GM12878 (cell line): Measurements from ENCODE around the gene PET117. TPM values are rescaled to one million over a fixed set of nuclear protein-coding genes. Genes with fewer than 3 reads are reported as not detected.
A peak's percentile ranks its signal among the peaks of the same experiment; 100 is the strongest.

Experiments used
- ATAC-seq: fragments of 200-7000 bp; cut with Tn5 transposase; 3 replicates; pipeline ENCODE4 v1.9.1; 2020; ENCODE audit warnings: mild to moderate bottlenecking, moderate library complexity
- Bru-seq: library from RNA; stranded (reverse); fragments of 400-500 nt; gene quantifications from one replicate; lab custom pipeline; 2021; lab: Mats Ljungman, UMichigan
- BruChase-seq, 2 experiments: library from RNA; stranded (reverse); fragments of 400-500 nt; gene quantifications; one replicate each; lab custom pipeline; 2021; lab: Mats Ljungman, UMichigan
- BruUV-seq: library from RNA; stranded (reverse); fragments of 400-500 nt; replicated peaks from 2 replicates; lab custom pipeline; 2021; lab: Mats Ljungman, UMichigan
- CTCF ChIA-PET: fragments of 300-600 bp; sonication (Branson Sonifier 250); formaldehyde crosslinking; extraction: SDS; loops from one replicate; lab custom pipeline; 2021; ENCODE audit warnings: inconsistent platforms; lab: Yijun Ruan, JAX
- POLR2A ChIA-PET: fragments of 350-600 bp; formaldehyde crosslinking; extraction: SDS; loops from one replicate; lab custom pipeline; 2021; ENCODE audit warnings: inconsistent platforms; lab: Charles Lee
- RAD21 ChIA-PET: fragments of 300-600 bp; sonication (Branson Sonifier 250); formaldehyde crosslinking; loops from one replicate; lab custom pipeline; 2023; ENCODE audit warnings: antibody characterized with exemption; ENCODE audit not compliant: unreplicated experiment; lab: Charles Lee
- SMC1A ChIA-PET: fragments of 300-600 bp; sonication (Branson Sonifier 250); formaldehyde crosslinking; loops from one replicate; lab custom pipeline; 2023; ENCODE audit not compliant: unreplicated experiment, uncharacterized antibody; lab: Charles Lee
- DNase-seq: peaks from one replicate; pipeline ENCODE4 v3.0.0-alpha.2; 2011; ENCODE audit warnings: low read depth, low spot score
- FAIRE-seq: peaks from 3 replicates; lab custom pipeline; 2011; peaks lifted over from hg19 to GRCh38; lab: Jason Lieb, UNC
- H2AFZ ChIP-seq: 2 replicates; pipeline ENCODE4 v1.6.0; 2011; ENCODE audit warnings: low read depth, low read length, control low read depth; ENCODE audit not compliant: control insufficient read depth
- H3K27ac ChIP-seq: 2 replicates; pipeline ENCODE4 v1.5.1; 2011; ENCODE audit warnings: control low read depth; ENCODE audit not compliant: control insufficient read depth, insufficient read depth
- H3K27me3 ChIP-seq, 2 experiments: replicated peaks in 1 of 2; 2 replicates each; pipeline versions ENCODE4 v1.6.0 to v1.6.1; 2011; ENCODE audit warnings: low read length in 1 of 2; ENCODE audit not compliant: control insufficient read depth in 2 of 2, insufficient read depth in 2 of 2
- H3K36me3 ChIP-seq, 2 experiments: 2 replicates each; pipeline ENCODE4 v1.5.1; 2011; ENCODE audit warnings: low read length in 1 of 2; ENCODE audit not compliant: control insufficient read depth in 2 of 2, insufficient read depth in 2 of 2
- H3K4me1 ChIP-seq: 2 replicates; pipeline ENCODE4 v1.6.1; 2011; ENCODE audit warnings: mild to moderate bottlenecking, low read length, moderate library complexity, mixed read lengths; ENCODE audit not compliant: control insufficient read depth, insufficient read depth
- H3K4me2 ChIP-seq: 2 replicates; pipeline ENCODE4 v1.6.0; 2011; ENCODE audit warnings: control low read depth; ENCODE audit not compliant: control insufficient read depth, insufficient read depth
- H3K4me3 ChIP-seq: fragments of 200-600 bp; sonication (generic); 2 replicates; pipeline ENCODE4 v1.5.1; 2016
- H3K79me2 ChIP-seq: 2 replicates; pipeline ENCODE4 v1.6.0; 2011; ENCODE audit warnings: low read length; ENCODE audit not compliant: control insufficient read depth, insufficient read depth
- H3K9ac ChIP-seq: 2 replicates; pipeline ENCODE4 v1.8.0; 2011; ENCODE audit warnings: low read length, control low read depth, mixed read lengths; ENCODE audit not compliant: control insufficient read depth, insufficient read depth
- H3K9me3 ChIP-seq: replicated peaks from 3 replicates; pipeline ENCODE4 v1.5.1; 2011; ENCODE audit warnings: mild to moderate bottlenecking, low read length; ENCODE audit not compliant: control insufficient read depth, insufficient read depth
- H4K20me1 ChIP-seq: 2 replicates; pipeline ENCODE4 v1.6.0; 2011; ENCODE audit not compliant: control insufficient read depth, insufficient read depth
- CBX3 ChIP-seq: fragments of 200-600 bp; sonication (generic); IDR thresholded peaks from 2 replicates; pipeline ENCODE4 v1.6.1; 2016; ENCODE audit warnings: low read depth, borderline replicate concordance
- CBX5 ChIP-seq: sonication (generic); IDR thresholded peaks from 2 replicates; pipeline ENCODE4 v1.6.1; 2016; ENCODE audit warnings: low read depth, moderate library complexity, mild to moderate bottlenecking, inconsistent platforms
- ETV6 ChIP-seq, 2 experiments: fragments of 450-650 bp in 1 of 2; IDR thresholded peaks in 1 of 2; conservative IDR thresholded peaks in 1 of 2; 2 replicates each; pipeline ENCODE4 v1.6.1; 2014; ENCODE audit warnings: antibody characterized with exemption in 1 of 2, borderline replicate concordance in 1 of 2, low read depth in 1 of 2, mild to moderate bottlenecking in 1 of 2, moderate library complexity in 1 of 2
- IKZF1 ChIP-seq: fragments of 450-650 bp; conservative IDR thresholded peaks from 2 replicates; pipeline ENCODE4 v1.6.1; 2017; ENCODE audit warnings: antibody characterized with exemption, mild to moderate bottlenecking
- IKZF2 ChIP-seq, 2 experiments: fragments of 450-650 bp; IDR thresholded peaks; 2 replicates each; pipeline ENCODE4 v1.6.1; 2017; ENCODE audit warnings: mild to moderate bottlenecking in 2 of 2, moderate library complexity in 2 of 2
- MEF2A ChIP-seq: IDR thresholded peaks from 2 replicates; pipeline ENCODE4 v1.6.1; 2011; ENCODE audit warnings: low read depth, mild to moderate bottlenecking, low read length, moderate library complexity; ENCODE audit not compliant: insufficient read depth
- MTA3 ChIP-seq: IDR thresholded peaks from 2 replicates; pipeline ENCODE4 v1.6.1; 2012; ENCODE audit warnings: low read length, inconsistent platforms, borderline replicate concordance
- MYC ChIP-seq: IDR thresholded peaks from 2 replicates; pipeline ENCODE4 v1.6.1; 2011; ENCODE audit warnings: mild to moderate bottlenecking, low read length, moderate library complexity, inconsistent platforms; ENCODE audit not compliant: insufficient read depth, insufficient replicate concordance, insufficient read length, severe bottlenecking
- NFYA ChIP-seq: IDR thresholded peaks from 2 replicates; pipeline ENCODE4 v1.6.1; 2011; ENCODE audit warnings: low read depth, mild to moderate bottlenecking, low read length, improper control_type of control experiment, borderline replicate concordance
- NR2C1 ChIP-seq: fragments of 450-650 bp; IDR thresholded peaks from 2 replicates; pipeline ENCODE4 v1.6.1; 2017; ENCODE audit warnings: antibody characterized with exemption, mild to moderate bottlenecking, moderate library complexity
- PKNOX1 ChIP-seq: fragments of 450-650 bp; IDR thresholded peaks from 2 replicates; pipeline ENCODE4 v1.6.1; 2016; ENCODE audit warnings: mild to moderate bottlenecking
- SMC3 ChIP-seq: IDR thresholded peaks from 2 replicates; pipeline ENCODE4 v1.6.1; 2011; ENCODE audit warnings: low read length, improper control_type of control experiment, borderline replicate concordance
- SP1 ChIP-seq: IDR thresholded peaks from one replicate; pipeline ENCODE4 v1.6.1; 2011; ENCODE audit warnings: low read depth, low read length
- SPI1 ChIP-seq: IDR thresholded peaks from 2 replicates; pipeline ENCODE4 v1.6.1; 2011; ENCODE audit warnings: low read depth, mild to moderate bottlenecking, low read length, moderate library complexity, borderline replicate concordance; ENCODE audit not compliant: insufficient read depth
- TCF12 ChIP-seq: IDR thresholded peaks from 2 replicates; pipeline ENCODE4 v1.6.1; 2011; ENCODE audit warnings: low read depth, mild to moderate bottlenecking, low read length
- ZNF207 ChIP-seq: fragments of 450-650 bp; IDR thresholded peaks from 2 replicates; pipeline ENCODE4 v1.6.1; 2014; ENCODE audit warnings: antibody characterized with exemption, mild to moderate bottlenecking, borderline replicate concordance
- ZNF24 ChIP-seq: fragments of 450-650 bp; IDR thresholded peaks from 2 replicates; pipeline ENCODE4 v1.6.1; 2017; ENCODE audit warnings: antibody characterized with exemption, mild to moderate bottlenecking
- WGBS: methylation state at CpG from one replicate; pipeline ENCODE4 v1.1.6; 2016; ENCODE audit warnings: low lambda C conversion rate; ENCODE audit not compliant: insufficient replicate concordance, insufficient coverage; ENCODE audit errors: missing lambda C conversion rate; 5-methylcytosine and 5-hydroxymethylcytosine counted together
- in situ Hi-C: fragments of 300-500 bp; cut with MboI; formaldehyde crosslinking; loops from 9 replicates; pipeline ENCODE4 v1.14.3; 2018; ENCODE audit warnings: mixed read lengths
- intact Hi-C: fragments of 100-400 bp; cut with micrococcal nuclease; formaldehyde crosslinking; loops from one replicate; pipeline ENCODE4 v1.14.2; 2022; ENCODE audit not compliant: unreplicated experiment
- long read RNA-seq, 2 experiments: library from polyadenylated mRNA; unstranded; transcript quantifications; one replicate each; pipeline ENCODE4 v2.0.0, GENCODE V29; 2019 to 2020
- polyA minus RNA-seq, 3 experiments: library from RNA; depleted of rRNA, polyadenylated mRNA; stranded (reverse); fragments of >200 nt; gene quantifications; 2 replicates each; pipeline ENCODE4 v1.2.3, GENCODE V29; 2011
- polyA plus RNA-seq, 11 experiments: library from polyadenylated mRNA; depleted of rRNA in 4 of 11; unstranded in 6 of 11; stranded (reverse) in 5 of 11; fragments of >200 nt; fragmentation: Nextera tagmentation in 4 of 11; fragmentation: Illumina TruSeq in 1 of 11; extraction: Ambion mirVana in 4 of 11; extraction: Trizol in 1 of 11; gene quantifications; 1 replicate in 1 of 11; 2 replicates in 10 of 11; pipeline versions ENCODE4 v1.2.1 to v1.2.3, GENCODE V29; 2011 to 2016; ENCODE audit warnings: inconsistent platforms in 2 of 11, missing spikeins in 2 of 11, low read depth in 1 of 11
- total RNA-seq, 4 experiments: library from RNA; depleted of rRNA in 3 of 4; stranded (reverse); fragments of >200 nt in 3 of 4; fragmentation: Illumina TruSeq in 1 of 4; extraction: Trizol in 1 of 4; gene quantifications; 2 replicates each; pipeline versions ENCODE4 v1.2.1 to v1.2.3, GENCODE V29; 2013 to 2021

The PET117 gene
- total RNA-seq (2013; cell fraction: nucleolus; rRNA removed), result 10.3 and 12.2 TPM in 2 replicates
- total RNA-seq (2014; rRNA removed), result 7.1 and 7.4 TPM in 2 replicates
- total RNA-seq (2014; rRNA removed; fragmentation: Illumina TruSeq; extraction: Trizol), result 11.7 and 12.3 TPM in 2 replicates
- 11.3 and 12.5 TPM in 2 replicates for total RNA-seq (2021)
- 7.7 TPM for polyA plus RNA-seq (2011; ENCODE audit: low read depth)
- polyA plus RNA-seq (2011; rRNA removed), result 11.2 and 17.1 TPM in 2 replicates
- 4.1 and 6.4 TPM in 2 replicates for polyA plus RNA-seq (2011; cell fraction: cytosol; rRNA removed)
- 3.6 and 4.4 TPM in 2 replicates for polyA plus RNA-seq (2011; cell fraction: nucleus; rRNA removed)
- 9.5 and 11.8 TPM in 2 replicates for polyA plus RNA-seq (2012)
- 10.9 and 12.4 TPM in 2 replicates for polyA plus RNA-seq (2014; fragmentation: Illumina TruSeq; extraction: Trizol)
- polyA plus RNA-seq (2014; fragmentation: Nextera tagmentation; extraction: Ambion mirVana), result 10 to 100 TPM in 1 of 2 experiments, 1 to 10 TPM in 1; 6.0 to 11.0 TPM
- polyA plus RNA-seq (2014; rRNA removed), result 11.0 and 13.2 TPM in 2 replicates
- polyA plus RNA-seq (2016; fragmentation: Nextera tagmentation; extraction: Ambion mirVana), result 10 to 100 TPM; 20.3 to 20.6 TPM
- polyA minus RNA-seq (2011; rRNA and poly(A)+ RNA removed), result 3.0 and 11.6 TPM in 2 replicates
- 1.5 and 1.9 TPM in 2 replicates for polyA minus RNA-seq (2011; cell fraction: cytosol; rRNA and poly(A)+ RNA removed)
- polyA minus RNA-seq (2011; cell fraction: nucleus; rRNA and poly(A)+ RNA removed), result 1.9 and 2.3 TPM in 2 replicates
- Bru-seq, nascent RNA, result percentile 73 among the genes with signal in this experiment
- percentile 55 among the genes with signal in this experiment for BruChase-seq, experiment 1, labeled RNA remaining after a 6-hour chase
- percentile 54 among the genes with signal in this experiment for BruChase-seq, experiment 2, labeled RNA remaining after a 2-hour chase
- long read RNA-seq, experiment 1, transcript PET117-201 (2 exons, 1,141 nt), result major isoform, 11 of 12 reads
- long read RNA-seq, experiment 1, partial matches to known transcripts, result 0 of 12 reads
- long read RNA-seq, experiment 1, other reads (novel, unspliced or antisense), result 1 of 12 reads
- long read RNA-seq, experiment 2, transcript PET117-201 (2 exons, 1,141 nt), result major isoform, 35 of 36 reads
- long read RNA-seq, experiment 2, partial matches to known transcripts, result 0 of 36 reads
- long read RNA-seq, experiment 2, other reads (novel, unspliced or antisense), result 1 of 36 reads

- Histone ChIP-seq H3K4me3 (peak within 1 kb of the TSS; percentile 78), H4K20me1 (no peaks in the 10 kb centered on the region), H3K36me3 (0 out of 4 replicates have a peak, but pooled peaks cover 0 to 3% of the 10 kb centered on the region in 2 experiments), H3K4me2 (peak within 1 kb of the TSS; percentile 98), H3K4me1 (no peaks in the 10 kb centered on the region), H3K27me3 (no peaks in the 10 kb centered on the region), H3K9me3 (no peaks in the 10 kb centered on the region), H3K9ac (peak within 1 kb of the TSS; percentile 92), H3K79me2 (peaks cover 24% of the 10 kb centered on the region), H3K27ac (peak within 1 kb of the TSS; percentile 91), H2AFZ (peak within 1 kb of the TSS; percentile 99)
- RAD21 ChIA-PET, result interaction anchor here (0.5 to 1.2 kb wide), 2 partner anchors 22 to 133 kb away, joined by 3 to 4 read pairs; no protein-coding TSS in a partner anchor
- SMC1A ChIA-PET, result interaction anchor here (1.0 to 1.2 kb wide), 2 partner anchors 148 to 167 kb away, joined by 3 read pairs; no protein-coding TSS in a partner anchor
- BruUV-seq, result TSS peak; percentile 68
- ATAC-seq, result peak; percentile 91
- 1% methylated on average over 87 of the region's 87 CpGs for WGBS
- peak; percentile 63 for DNase-seq
- in situ Hi-C loops (no loop called here), intact Hi-C loops (loop anchor here (10.0 kb wide), 1 partner anchor 147 kb away; the partner anchor contains the start of gene ZNF133)
- POLR2A ChIA-PET, result interaction anchor here (0.8 to 1.5 kb wide), 2 partner anchors 29 to 151 kb away, joined by 3 to 5 read pairs; partner anchors contain the start of gene ZNF133
- CTCF ChIA-PET, result interaction anchor here (0.6 to 1.4 kb wide), 2 partner anchors 232 to 277 kb away, joined by 3 to 4 read pairs; no protein-coding TSS in a partner anchor
- FAIRE-seq, result peak; percentile 72
- TF ChIP-seq MEF2A (0 out of 2 replicates have a peak, but pooled peaks have one; percentile 32), MTA3 (no peak), IKZF2 (IDR thresholded peaks at IDR 0.05) (no peak), SP1 (no peak), ZNF24 (no peak), NR2C1 (no peak), NFYA (no peak), MYC (peak; percentile 83), CBX3 (no peak), SPI1 (no peak), TCF12 (peak; percentile 91), IKZF1 (peak; percentile 92), SMC3 (no peak), ZNF207 (peak; percentile 94; the same call in 1 of the 2 replicates), CBX5 (no peak; the same call in 1 of the 2 replicates), ETV6 (conservative IDR thresholded peaks at IDR 0.05 in 1 of 2, IDR thresholded peaks at IDR 0.05 in 1 of 2; ENCODE audit: borderline replicate concordance in 1 of 2, low read depth in 1 of 2) (0 out of 4 replicates have a peak, but pooled peaks of 1 of the 2 experiments have one; percentile 32), PKNOX1 (no peak)
These were observed at the start of gene PET117, which contains the start of gene KAT14 for GRCh38 chr20:18137412-18138265. Gene PET117 (plus strand): TSS chr20:18137863. CDS start chr20:18137956, 93 bp downstream. Gene KAT14 (plus strand): TSS chr20:18137863. CDS start chr20:18142661, 4,798 bp downstream.
